Upper lobe of left lung (tissue), 6 donors: ENCODE data around the gene CD96. TPM values are rescaled to one million over a fixed set of nuclear protein-coding genes. Genes with fewer than 3 reads are reported as not detected.

ENCODE experiments used
- ATAC-seq, 2 donors: fragments of 200-7000 bp; cut with Tn5 transposase; one replicate each; pipeline ENCODE4 v1.9.1; 2022; ENCODE audit warnings: mild to moderate bottlenecking in 2 of 2, moderate library complexity in 2 of 2; ENCODE audit not compliant: low FRiP score in 2 of 2
- DNase-seq, 2 donors: peaks; one replicate each; pipeline ENCODE4 v3.0.0-alpha.2; 2019 to 2020
- H3K27ac ChIP-seq, 4 donors: fragments of 200-600 bp; sonication (generic); one replicate each; pipeline ENCODE4 v1.5.1; 2016 to 2019
- H3K27me3 ChIP-seq, 4 donors: fragments of 200-600 bp; sonication (generic); one replicate each; pipeline ENCODE4 v1.5.1; 2017 to 2019
- H3K36me3 ChIP-seq, 4 donors: fragments of 200-600 bp; sonication (generic); one replicate each; pipeline ENCODE4 v1.5.1; 2016 to 2019
- H3K4me1 ChIP-seq, 4 donors: fragments of 200-600 bp; sonication (generic); one replicate each; pipeline ENCODE4 v1.5.1; 2018 to 2019
- H3K4me3 ChIP-seq, 4 donors: fragments of 200-600 bp; sonication (generic); one replicate each; pipeline ENCODE4 v1.5.1; 2017 to 2019; ENCODE audit warnings: mild to moderate bottlenecking in 2 of 4, moderate library complexity in 1 of 4
- H3K9me3 ChIP-seq, 4 donors: fragments of 200-600 bp; sonication (generic); one replicate each; pipeline ENCODE4 v1.5.1; 2018 to 2019
- CTCF ChIP-seq, 6 experiments: fragments of 450-650 bp in 4 of 6; fragments of 200-600 bp in 2 of 6; sonication (generic) in 2 of 6; IDR thresholded peaks; one replicate each; pipeline ENCODE4 v1.5.1; 2016 to 2019; ENCODE audit warnings: antibody characterized with exemption in 6 of 6
- EP300 ChIP-seq, 4 donors: sonication (generic); formaldehyde crosslinking; IDR thresholded peaks; one replicate each; pipeline ENCODE4 v1.5.1; 2017; ENCODE audit warnings: antibody characterized with exemption in 4 of 4, control low read depth in 2 of 4
- POLR2A ChIP-seq, 4 donors: fragments of 450-650 bp; IDR thresholded peaks; one replicate each; pipeline ENCODE4 v1.5.1; 2016 to 2017; ENCODE audit warnings: antibody characterized with exemption in 4 of 4, mild to moderate bottlenecking in 2 of 4
- POLR2AphosphoS5 ChIP-seq, 2 donors: sonication (generic); formaldehyde crosslinking; IDR thresholded peaks; one replicate each; pipeline ENCODE4 v1.5.1; 2017; ENCODE audit warnings: antibody characterized with exemption in 2 of 2
- whole genome bisulfite sequencing, 2 donors: methylation state at CpG; one replicate each; pipeline ENCODE4 v1.1.5; 2017 to 2018; 5-methylcytosine and 5-hydroxymethylcytosine counted together
- total RNA-seq, 6 donors: library from RNA; depleted of rRNA in 4 of 6; stranded (reverse); fragments of >200 nt in 4 of 6; gene quantifications; one replicate each; pipeline versions ENCODE4 v1.1.0 to v1.2.1, GENCODE V29; 2016 to 2021
- donor health status: DM: no; HTN: no; CAD: no; lungs with moderate emphysema.
- donor health status: DM: no; HTN: yes; CAD: no; lungs with severe emphysema.

CD96 gene
- total RNA-seq, 6 donors from 2014 or later: 2.4 to 18.2 (median 4.4) TPM

GRCh38 chr3:111571282-111571681, 29.3 kb downstream of the CD96 start:
- no peaks in the 10 kb centered on the region for H3K27me3 ChIP-seq
- no peak overlapping the region for H3K4me3 ChIP-seq
- H3K4me1 ChIP-seq: no peaks in the 10 kb centered on the region
- TF ChIP-seq CTCF (IDR thresholded peaks at IDR 0.05) (no peak), POLR2A (IDR thresholded peaks at IDR 0.05) (no peak), EP300 (IDR thresholded peaks at IDR 0.05) (no peak), POLR2AphosphoS5 (IDR thresholded peaks at IDR 0.05) (no peak)
- H3K27ac ChIP-seq: no peak overlapping the region
- WGBS, 2 donors: 68 to 81% methylated on average over 1 of the region's 1 CpG
- H3K9me3 ChIP-seq: no peaks in the 10 kb centered on the region
- DNase-seq (no peak), ATAC-seq (no peak)
- H3K36me3 ChIP-seq: no peaks in the 10 kb centered on the region

- DNase-seq (no peak), ATAC-seq (no peak)
- WGBS, 2 donors: 86 to 95% methylated on average over 6 of the region's 6 CpGs
- no peaks in the 10 kb centered on the region for H3K4me1 ChIP-seq
- no peaks in the 10 kb centered on the region for H3K9me3 ChIP-seq
- TF ChIP-seq CTCF (IDR thresholded peaks at IDR 0.05): no peak
- no peak for TF ChIP-seq POLR2A (IDR thresholded peaks at IDR 0.05)
- no peak for TF ChIP-seq POLR2AphosphoS5 (IDR thresholded peaks at IDR 0.05)
- TF ChIP-seq EP300 (IDR thresholded peaks at IDR 0.05): no peak
- H3K4me3 ChIP-seq: no peak overlapping the region
- no peaks in the 10 kb centered on the region for H3K27me3 ChIP-seq
- no peak overlapping the region for H3K27ac ChIP-seq
- H3K36me3 ChIP-seq: no peaks in the 10 kb centered on the region
These were observed 30.0 kb downstream of the CD96 start for GRCh38 chr3:111571907-111572460.

GRCh38 chr3:111577113-111577512, 35.1 kb downstream of the CD96 start:
- 36 to 47% methylated on average over 1 of the region's 1 CpG for WGBS, 2 donors
- TF ChIP-seq POLR2AphosphoS5 (IDR thresholded peaks at IDR 0.05): no peak
- no peak for TF ChIP-seq EP300 (IDR thresholded peaks at IDR 0.05)
- TF ChIP-seq POLR2A (IDR thresholded peaks at IDR 0.05): no peak
- no peak for TF ChIP-seq CTCF (IDR thresholded peaks at IDR 0.05)
- DNase-seq (no peak), ATAC-seq (no peak)
- Histone ChIP-seq H3K4me1 (no peaks in the 10 kb centered on the region), H3K27ac (no peak overlapping the region), H3K9me3 (no peaks in the 10 kb centered on the region), H3K36me3 (no peaks in the 10 kb centered on the region), H3K4me3 (no peak overlapping the region), H3K27me3 (no peaks in the 10 kb centered on the region)

- Histone ChIP-seq H3K27ac (no peak overlapping the region), H3K4me1 (no peaks in the 10 kb centered on the region), H3K27me3 (no peaks in the 10 kb centered on the region), H3K4me3 (no peak overlapping the region), H3K36me3 (no peaks in the 10 kb centered on the region), H3K9me3 (no peaks in the 10 kb centered on the region)
- no peak for DNase-seq
- WGBS, 2 donors: 74 to 79% methylated on average over 4 of the region's 4 CpGs
- peak; percentile 47 to 50 for ATAC-seq
- TF ChIP-seq POLR2A (IDR thresholded peaks at IDR 0.05): no peak
- peak in 3 of 6 experiments; percentile 32 to 51 (median 42) for TF ChIP-seq CTCF (IDR thresholded peaks at IDR 0.05)
These were observed 36.0 kb downstream of the CD96 start for GRCh38 chr3:111577798-111578685.
